HTERT RPE-1 (cell line): ENCODE measurements around the gene STAT3.
"Not testable (repeated sequence)": the region's sequence is repeated elsewhere in the genome, so short reads cannot be mapped to it uniquely, and the experiment has no call there.

Experiments
- in situ Hi-C: fragments of 300-500 bp; cut with MboI; formaldehyde crosslinking; loops from 4 replicates; pipeline ENCODE4 v1.14.3; 2020; ENCODE audit warnings: low sequenced_read_pairs

The STAT3 gene

DNA sequence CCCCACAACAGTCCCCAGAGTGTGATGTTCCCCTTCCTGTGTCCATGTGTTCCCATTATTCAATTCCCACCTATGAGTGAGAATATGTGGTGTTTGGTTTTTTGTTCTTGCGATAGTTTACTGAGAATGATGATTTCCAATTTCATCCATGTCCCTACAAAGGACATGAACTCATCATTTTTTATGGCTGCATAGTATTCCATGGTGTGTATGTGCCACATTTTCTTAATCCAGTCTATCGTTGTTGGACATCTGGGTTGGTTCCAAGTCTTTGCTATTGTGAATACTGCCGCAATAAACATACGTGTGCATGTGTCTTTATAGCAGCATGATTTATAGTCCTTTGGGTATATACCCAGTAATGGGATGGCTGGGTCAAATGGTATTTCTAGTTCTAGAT is 123.9 kb downstream of the STAT3 start:
- in situ Hi-C loops: not testable (repeated sequence)
